Uterus (tissue), 2 donors: ENCODE data around the gene SMARCA2.

Experiments used
- CTCF ChIP-seq, 4 experiments: fragments of 200-600 bp in 2 of 4; fragments of 450-650 bp in 2 of 4; sonication (generic) in 2 of 4; IDR thresholded peaks; one replicate each; pipeline ENCODE4 v1.5.1; 2016 to 2019; ENCODE audit warnings: antibody characterized with exemption in 4 of 4, mild to moderate bottlenecking in 2 of 4, moderate library complexity in 1 of 4
- POLR2A ChIP-seq, 2 donors: fragments of 450-650 bp; IDR thresholded peaks; one replicate each; pipeline ENCODE4 v1.6.1; 2016; ENCODE audit warnings: antibody characterized with exemption in 2 of 2, mild to moderate bottlenecking in 1 of 2, moderate library complexity in 1 of 2

- TF ChIP-seq CTCF (IDR thresholded peaks at IDR 0.05) (no peak), POLR2A (IDR thresholded peaks at IDR 0.05) (no peak)
Measured at GRCh38 chr9:2173170-2173569, 158.0 kb downstream of the SMARCA2 start.
